ENCODE data around the gene CYYR1.

CYYR1 gene

DNA sequence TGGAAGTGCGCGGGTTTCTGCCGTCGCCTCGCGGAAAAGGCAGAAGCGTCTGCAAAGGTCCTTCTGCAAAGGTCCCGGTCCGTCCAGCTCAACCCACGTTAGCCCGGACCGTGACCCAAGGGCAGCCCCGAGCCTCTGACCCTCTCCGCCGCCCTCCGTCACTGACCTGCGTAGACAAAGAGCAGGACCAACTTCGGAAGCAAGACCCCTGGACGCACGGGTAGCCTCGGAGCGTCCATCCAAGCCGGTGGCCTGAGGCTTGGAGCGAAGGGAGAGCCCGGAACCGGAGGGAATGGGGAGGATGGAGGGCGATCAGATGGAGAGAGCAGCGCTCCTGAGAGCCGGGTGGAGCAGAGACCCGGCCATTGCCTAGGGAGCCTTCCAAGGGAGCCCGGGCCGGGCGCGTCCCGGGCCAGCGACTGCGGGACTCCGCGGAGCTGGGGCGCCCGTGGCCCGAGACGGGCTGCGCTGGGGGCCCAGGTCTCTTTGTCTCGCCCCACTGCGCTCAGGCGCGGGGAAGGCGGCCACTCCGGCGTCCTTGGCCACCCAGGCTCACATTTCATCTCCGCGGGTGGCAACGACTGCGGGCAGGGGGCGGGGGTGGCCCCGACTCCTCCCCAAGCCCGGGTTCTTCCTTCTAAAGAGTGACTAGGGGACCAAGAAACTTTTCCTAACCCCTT lies at the start of gene CYYR1:
CYYR1 (minus strand) TSS at position 585 of the 680 bp plus-strand sequence; CDS start at position 239, 346 bp downstream.
- no peak for DNase-seq

DNA sequence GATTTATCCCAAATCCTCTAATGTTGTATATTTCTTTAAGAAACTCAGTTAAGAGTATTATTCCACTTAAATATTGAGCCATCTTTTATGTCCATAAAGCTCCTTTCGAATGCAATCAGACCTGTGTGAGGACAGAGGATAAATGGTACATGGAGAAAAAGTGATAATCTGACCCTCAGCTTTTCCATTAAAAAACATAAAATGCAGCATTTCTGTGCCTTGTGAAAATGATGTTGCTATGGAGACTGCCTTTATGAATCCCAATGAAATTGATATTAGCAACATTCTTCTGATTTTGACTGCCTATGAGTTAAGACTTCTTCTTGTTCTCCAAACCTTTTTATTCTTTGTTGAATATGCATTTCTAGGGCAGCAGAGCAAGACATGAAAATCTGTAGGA lies 44.1 kb upstream of the CYYR1 start:
- DNase-seq, result no peak

DNA sequence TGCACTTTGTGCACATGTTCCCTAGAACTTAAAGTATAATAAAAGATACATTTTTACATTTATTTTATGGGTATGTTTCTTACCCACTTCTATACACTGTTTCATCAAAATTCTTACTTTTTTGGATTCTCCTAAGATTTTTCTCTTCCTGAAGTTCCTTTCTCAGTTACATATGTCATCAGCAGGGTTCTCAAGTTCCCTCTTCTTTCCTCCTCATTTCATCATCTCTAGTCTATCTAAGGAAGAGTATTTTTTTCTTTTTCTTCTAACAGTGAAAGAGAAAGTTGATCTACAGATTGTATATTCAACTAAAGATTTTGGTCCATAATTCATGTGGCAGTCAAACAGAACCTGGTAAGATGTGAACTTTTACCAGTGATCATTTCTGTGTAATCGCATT lies 41.2 kb upstream of the CYYR1 start:
- DNase-seq, result no peak

DNA sequence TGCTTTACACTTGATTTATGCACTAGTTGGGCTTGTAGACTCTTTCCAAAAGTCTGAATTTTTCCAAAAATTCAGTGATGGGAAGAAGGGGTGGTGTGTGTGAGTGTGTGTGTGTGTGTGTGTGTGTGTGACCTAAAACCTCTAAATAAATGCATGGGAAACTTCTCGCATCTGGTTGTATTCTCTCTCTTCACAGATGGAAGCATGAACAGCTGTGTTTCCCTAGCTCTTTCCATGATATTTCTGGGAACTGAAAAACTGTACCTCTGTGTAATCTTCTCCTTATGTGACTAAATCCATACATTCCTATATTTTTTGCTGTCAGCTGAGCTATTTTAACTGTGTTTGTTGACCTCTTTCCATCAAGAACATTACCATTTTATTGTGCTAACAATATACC lies 26.2 kb upstream of the CYYR1 start:
- DNase-seq, result no peak

DNA sequence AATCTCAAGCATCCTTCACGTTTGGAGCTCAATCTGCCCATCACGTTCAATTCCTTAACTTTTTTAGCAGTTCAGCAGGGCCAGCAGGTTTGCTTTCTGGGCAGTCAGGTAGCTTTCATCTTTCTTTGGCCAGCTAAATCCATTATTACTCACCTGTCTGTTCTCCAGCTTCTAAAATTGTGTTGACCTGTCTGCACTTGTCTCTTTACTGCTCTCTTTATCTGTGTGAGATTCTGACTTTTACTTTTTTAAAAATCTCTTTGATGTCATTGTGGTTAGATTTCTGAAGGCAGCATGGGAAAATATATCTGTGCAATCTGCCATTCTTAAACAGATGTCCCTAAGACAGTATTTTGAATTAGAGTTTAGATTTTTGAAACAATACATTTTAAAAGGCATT lies 24.9 kb upstream of the CYYR1 start:
- DNase-seq, result no peak

DNA sequence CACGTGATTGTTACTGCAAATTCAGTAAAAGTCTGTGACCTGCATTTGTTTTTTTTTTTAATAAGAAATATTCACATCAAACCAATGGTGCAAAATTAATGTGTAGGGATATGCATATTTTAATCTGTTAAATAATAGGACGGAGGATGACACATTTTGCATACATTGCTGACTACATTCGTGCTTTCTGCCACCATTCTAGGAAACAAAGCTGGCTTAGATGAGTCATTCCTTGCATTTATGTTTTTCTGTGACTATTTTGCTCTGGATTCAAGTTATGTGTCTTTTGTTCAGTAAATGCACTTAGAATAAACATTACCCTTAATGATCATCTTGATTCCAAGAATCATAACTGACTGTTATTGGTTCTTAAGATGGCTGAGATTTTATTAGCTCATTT lies 23.9 kb upstream of the CYYR1 start:
- DNase-seq, result no peak

DNA sequence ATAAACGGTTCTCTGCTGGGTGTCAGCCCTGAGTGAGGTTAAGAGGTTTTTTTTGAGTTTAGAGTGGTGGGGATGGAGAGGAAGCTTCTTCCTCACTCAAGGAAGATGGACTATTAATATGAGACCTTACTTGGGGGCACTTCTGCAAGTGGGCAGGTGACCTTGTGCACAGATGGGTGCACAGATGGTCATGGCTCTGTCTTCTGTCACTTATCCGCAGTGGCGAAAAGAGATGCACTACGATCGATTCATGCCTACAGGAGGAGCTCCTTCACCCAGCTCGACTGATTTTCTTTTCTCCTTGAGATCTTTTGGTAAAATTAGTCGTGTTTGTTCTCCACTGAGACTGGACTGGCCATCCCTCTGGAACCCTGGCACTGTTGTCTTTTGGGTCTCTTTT lies 22.9 kb upstream of the CYYR1 start:
- DNase-seq, result no peak

DNA sequence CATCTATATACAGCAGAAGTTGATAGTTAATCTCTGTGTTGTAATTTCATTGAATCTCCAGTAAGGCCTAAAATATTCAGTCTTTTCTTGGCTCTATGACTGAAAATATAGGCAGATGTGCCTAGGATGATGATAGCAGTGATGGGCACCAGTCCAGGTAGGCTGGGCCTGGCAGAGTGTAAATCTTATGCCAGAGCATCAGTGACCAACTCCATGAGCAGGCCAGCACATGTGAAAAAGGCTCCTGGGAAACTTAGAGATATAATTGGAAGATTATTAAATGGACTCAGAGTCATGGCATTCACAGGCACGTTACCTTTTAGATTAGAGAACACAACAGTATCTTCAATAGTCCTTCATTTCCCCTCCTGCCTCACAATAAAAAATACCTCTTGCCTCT lies 20.7 kb upstream of the CYYR1 start:
- no peak for DNase-seq

DNA sequence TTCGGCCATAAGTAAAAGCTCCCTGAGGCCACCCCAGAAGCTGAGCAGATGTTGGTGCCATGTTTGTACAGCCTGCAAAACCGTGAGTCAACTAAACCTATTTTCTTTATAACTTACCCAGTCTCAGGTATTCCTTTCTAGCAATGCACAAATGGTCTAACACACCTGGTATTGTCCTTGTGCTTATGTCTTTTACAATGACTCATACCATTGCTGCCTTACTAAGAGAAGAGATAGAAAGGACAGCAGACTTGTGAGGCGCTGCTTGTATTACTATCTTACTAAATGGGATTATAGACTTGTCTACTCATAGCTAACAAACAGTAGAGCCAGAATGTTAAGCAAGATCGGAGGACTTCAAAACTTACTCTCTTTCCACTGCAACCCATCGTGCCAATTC lies 18.5 kb upstream of the CYYR1 start:
- DNase-seq, result no peak

DNA sequence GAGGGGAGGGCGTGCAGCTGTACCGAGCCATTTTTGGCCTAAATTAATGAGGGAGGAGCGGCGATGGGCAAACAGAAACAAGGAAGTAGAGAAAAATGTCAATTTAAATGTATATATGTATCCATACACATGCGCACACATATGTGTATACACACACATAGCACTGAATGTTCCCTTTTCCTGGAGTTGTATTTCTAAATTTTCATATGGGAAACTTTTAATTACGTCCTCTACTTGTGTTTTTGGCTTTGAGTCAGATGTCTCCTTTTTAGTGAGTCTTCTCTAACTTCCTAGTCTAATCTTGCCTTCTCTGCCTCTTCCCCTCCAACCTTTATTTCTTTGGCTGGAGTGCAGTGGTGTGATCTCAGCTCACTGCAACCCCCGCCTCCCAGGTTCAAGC lies 15.4 kb upstream of the CYYR1 start:
- no peak for DNase-seq

DNA sequence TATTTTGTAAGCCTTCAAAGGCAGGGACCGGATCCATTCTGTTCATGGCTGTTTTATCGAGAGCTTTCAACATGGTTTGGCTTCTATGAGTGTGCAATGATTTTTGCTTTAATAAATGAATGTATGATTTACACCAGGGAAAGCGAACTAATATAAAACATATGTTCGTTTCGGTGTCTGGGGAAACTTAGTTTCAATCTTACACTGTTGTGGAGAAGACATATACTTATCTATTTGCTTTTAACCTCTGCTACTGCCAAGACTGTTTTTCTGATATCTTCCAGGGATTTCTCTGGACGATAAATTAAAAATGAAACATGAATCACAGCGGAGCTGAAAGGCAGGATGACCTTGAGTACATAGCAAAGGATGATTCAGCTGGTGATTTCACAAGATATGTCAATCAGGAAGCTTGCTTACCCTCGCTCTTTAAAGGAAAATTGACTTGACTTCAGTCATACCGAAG lies 14.7 kb upstream of the CYYR1 start:
- DNase-seq, result no peak

DNA sequence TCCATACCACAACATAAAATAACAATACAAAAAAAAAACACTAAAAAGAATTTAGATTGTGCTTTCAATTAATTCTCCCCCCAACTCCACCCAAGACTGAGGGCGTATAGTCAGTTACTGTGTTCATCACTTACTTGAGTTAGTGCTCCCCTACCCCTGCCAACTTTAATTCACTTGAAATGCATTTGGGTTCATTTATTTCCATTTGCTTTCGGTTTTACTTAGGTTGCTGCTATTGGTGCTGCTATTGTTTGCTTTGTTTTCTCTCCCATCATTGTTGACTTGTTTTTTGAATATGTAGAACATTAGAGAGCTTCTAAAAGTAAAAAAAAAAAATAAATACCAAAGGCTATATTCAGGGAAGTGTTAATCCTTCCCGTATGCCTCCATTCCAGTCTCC lies 10.7 kb upstream of the CYYR1 start:
- no peak for DNase-seq

DNA sequence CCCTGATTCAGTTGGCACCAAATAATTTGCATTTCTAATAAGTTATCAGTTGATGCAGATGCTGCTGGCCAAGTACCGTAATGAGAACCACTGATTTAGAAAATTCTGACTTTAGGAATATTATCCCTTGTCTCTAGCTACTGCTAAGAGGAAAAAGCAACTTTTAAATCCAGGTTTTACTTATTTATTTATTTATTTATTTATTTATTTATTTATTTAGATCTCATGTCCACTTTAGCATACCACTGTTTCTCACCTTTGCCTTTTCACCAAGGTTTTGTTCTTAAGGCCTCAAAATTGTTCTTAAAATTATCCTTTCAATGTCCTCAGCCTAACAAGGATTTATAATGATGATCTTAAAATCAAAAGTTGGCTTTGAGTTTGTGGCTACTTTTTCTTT lies 8.7 kb upstream of the CYYR1 start:
- DNase-seq, result no peak

DNA sequence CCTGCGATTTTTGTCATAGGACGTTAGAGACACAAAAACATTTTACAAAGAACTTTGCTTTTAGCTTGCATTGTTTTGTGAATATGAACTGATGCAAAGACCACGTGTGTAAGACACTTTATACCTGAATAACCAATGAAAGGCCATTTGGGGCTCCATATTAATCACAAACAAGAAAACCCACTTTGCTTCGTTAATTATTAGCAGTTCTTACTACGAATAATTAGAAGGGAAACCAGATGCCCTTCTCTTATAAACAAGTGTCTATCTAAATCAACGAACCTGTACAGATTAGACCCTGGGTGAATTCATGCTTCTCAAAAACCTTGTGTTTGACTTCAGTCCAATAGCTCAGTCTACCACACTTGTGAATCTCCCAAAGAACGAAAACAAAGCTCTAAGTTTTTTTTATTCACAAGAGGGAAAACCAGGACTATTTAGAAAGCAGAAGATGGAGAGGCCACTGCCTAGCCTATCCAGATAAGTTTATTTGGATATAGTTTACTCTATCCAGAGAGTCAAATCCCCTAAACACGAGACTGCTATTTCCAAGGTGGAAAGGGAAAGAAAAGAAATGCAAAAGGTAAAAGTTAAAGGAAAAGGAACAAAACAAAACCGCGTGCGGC lies 897 bp downstream of the CYYR1 start:
- no peak for DNase-seq

DNA sequence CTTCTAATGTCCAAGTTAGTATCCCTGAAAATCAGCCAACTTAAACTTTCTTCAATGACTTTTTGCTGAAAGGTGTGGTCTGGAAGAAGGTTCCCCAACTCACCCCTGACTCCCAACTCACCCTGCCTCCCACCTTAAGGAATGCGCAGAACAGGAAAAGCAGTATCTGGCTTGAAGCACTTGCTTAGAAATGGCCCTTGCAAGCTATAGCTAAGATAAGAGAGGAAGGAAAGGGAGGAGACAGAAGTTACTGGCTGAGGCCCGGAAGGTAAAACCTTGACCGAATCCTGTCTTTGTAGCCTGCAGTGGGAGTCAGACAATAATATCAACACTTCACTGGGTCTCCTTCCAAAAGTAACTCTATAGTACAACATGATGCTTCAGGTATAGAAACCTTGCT lies 2.9 kb downstream of the CYYR1 start:
- no peak for DNase-seq

DNA sequence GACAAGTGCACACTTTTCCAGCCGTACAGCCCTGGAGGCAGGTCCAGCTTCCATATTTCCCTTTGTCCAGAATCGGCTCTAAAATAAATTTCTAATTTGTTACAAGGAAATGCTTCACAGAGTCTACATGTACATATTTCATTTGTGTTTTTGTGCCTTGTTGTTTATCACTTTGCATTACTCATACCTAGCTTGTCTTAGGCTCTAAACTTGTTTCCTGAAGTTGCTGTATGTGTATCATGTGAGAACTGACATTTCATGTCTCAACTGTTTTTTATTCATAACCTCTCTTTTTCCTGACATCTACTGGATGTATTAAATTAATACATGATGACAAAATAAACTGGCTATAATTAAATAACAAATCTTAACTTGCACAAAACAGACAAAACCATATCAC lies 7.5 kb downstream of the CYYR1 start:
- no peak for DNase-seq

DNA sequence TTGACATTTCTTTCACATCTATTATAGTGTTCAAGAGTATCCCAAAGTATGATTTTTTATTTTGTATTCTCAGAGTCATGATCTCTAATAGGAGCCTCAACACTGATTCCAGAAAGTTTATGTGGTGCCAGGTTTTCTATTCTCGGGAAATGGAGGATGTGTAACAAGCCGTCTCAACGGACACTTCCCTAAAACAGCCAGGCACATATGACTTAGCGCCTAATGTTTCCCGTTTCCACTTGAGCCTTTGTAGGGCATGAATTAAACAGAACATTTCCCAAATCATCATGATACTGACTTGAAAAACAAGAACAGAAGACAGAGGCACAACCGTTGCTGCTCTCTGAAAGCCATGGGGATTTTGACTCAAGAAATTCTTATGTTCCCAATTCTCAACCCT lies 8.0 kb downstream of the CYYR1 start:
- no peak for DNase-seq

DNA sequence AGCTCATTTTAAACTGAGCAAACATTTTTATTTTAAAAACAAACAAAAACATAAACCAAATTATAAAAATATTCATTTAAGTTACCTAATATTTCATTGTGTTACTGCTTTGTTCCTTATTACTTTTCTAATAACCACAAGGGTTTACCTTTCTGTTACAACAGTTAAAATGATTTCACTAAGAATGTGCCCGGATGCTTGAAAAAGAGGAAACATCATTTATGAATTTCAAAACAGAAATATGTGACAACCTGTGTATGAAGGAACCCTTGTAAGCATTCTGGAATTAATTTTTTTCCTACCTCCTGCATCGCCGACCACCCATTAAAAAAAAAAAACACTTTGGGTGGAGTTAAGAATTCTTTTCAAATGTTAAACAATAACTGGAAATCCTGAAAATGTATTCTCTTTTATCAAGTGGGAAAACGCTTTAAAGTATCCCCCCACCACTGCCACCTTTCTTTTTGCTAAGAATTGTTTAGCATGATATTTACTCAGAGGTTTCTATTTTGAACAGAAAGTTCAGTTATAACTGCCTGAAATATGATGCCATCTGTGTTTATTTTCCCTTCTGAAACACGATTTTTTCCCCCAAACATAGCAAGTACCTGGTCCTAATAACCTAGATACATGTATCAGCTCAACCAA lies 9.1 kb downstream of the CYYR1 start:
- DNase-seq, result no peak

DNA sequence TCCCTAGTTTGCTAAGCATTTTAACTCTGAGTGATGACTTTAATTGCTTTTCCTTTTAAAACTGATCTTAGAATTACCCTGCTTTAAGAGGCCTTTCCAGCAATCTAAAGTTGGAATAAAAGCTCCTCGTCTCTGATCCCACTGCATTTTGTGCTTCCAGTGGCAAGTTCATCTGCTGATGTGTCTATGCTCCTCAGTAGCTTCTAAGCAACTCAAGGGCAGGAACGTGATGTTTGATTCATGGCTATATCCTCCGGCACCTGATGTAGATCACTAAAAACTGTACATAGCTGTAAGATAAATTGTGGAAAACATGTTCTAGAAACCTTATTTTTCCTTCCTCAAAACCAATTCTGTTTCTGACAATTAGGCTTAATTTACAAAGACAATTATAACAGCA lies 12.5 kb downstream of the CYYR1 start:
- no peak for DNase-seq

DNA sequence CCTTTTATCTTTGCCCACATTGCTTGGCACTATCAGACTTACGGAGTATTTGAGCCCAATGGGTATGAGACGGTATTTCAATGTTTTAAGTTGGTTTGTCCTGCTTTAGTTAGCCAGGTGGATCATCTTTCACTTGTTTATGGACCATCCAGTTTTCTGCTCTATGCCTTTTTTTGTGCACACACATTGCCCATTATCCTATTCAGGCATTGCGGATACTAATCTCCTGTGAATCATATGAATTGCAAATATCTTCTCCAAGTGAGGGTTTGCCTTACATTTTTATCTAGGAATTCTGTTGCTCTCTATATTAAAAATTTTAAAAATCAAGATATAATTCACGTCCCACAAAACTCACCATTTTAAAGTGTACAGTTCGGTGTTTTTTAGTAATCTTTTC lies 14.0 kb downstream of the CYYR1 start:
- no peak for DNase-seq

DNA sequence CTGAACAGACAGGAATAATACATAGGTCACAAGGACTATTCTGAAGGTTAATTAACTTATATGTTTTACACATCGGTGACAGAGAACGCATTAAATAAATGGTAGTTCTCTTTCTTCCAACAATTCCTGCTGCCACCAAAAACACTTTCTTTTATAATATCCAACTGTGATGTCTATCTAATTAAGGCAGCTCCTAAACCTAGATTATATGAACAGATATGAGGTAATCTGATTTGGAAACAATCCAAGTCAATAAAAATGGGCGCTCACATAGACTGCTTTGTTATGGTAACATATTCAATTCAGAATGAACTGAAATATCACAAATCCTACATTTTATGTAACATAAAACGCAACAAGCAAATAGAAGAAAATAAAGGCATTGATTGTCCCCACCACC lies 16.0 kb downstream of the CYYR1 start:
- no peak for DNase-seq

DNA sequence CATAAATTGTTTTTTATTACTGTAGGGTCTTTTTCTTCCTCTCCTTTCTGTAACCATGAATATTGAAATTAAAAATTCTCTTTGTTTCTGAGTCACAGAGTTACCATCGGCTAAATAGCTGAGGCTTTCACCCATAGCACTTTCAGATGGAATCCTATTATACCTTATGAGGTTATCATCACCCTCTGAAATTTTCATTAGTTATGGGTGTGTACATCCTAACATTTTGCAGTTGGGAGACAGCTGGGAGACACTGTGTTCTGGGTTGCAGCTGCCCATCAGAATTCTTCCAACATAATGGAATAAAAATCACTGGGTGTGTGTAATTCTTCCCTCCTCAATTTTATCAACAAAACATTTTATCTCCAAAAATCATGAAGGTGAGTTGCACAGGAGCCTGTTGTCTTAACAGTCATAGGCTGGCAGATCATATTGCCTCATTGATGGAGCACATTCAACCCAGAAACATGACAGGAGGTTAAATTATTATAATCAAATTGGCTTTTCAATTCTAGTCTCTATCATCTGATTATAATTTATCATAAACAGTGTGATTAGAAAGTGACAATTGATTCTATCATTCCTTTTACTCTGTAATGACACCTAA lies 17.4 kb downstream of the CYYR1 start:
- DNase-seq, result no peak

DNA sequence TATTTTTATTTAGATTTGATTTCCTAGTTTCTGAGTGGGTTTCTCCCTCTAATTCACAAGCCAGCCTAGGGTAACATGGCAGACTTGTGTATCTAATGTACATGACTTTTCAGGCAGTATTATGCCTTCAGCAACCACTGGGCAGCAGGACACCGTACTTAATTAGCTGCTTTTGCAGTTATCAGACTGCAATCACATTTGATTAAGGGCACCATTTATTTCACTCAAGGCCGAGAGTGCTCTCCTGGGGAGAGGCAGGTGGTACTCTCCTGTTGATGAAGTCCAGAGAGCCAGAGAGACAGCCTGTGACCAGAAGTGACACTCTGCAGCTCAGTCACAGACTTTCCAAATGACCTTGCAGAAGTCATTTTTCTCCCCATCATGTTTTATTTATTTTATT lies 18.7 kb downstream of the CYYR1 start:
- no peak for DNase-seq

DNA sequence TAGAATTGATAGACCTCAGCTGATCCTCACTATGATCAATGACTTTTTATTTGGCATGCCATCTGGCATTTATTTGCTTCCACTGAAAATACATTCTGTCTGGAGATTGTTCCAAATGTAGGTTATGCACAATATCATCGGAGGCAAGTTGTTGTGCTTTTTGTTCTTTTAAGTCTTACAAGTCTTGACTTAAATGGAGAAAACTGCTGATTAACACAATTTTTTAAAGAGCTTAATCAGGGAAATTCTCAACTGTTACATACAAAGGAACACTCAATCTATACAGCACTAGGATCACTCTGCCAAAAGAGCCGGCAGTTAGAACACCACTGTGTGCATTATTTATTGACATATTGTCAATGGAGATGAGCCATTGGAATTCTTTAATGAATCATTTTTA lies 19.2 kb downstream of the CYYR1 start:
- DNase-seq, result no peak

Measured in activated CD8-positive, alpha-beta memory T cell treated with anti-CD3 and anti-CD28 coated beads, Interleukin-2, amount 50 U/mL, for 48 hours (primary cell).